CD4-positive, alpha-beta T cell treated with Interleukin-15 for 4 hours (primary cell): ENCODE results near the gene HIRA.
"Not testable (repeated sequence)": the region's sequence is repeated elsewhere in the genome, so short reads cannot be mapped to it uniquely, and the experiment has no call there.

ENCODE experiments used
- DNase-seq: peaks from one replicate; pipeline ENCODE4 v3.0.0-alpha.2; 2020; ENCODE audit warnings: low spot score

Gene HIRA

GRCh38 chr22:19330205-19330604 is 101.3 kb downstream of the HIRA start:
- not testable (repeated sequence) for DNase-seq

- no peak for DNase-seq
Observed at GRCh38 chr22:19329454-19329853, 102.1 kb downstream of the HIRA start.

GRCh38 chr22:19325296-19325948 is 106.1 kb downstream of the HIRA start:
- no peak for DNase-seq

- DNase-seq: not testable (repeated sequence)
Observed at GRCh38 chr22:19323420-19323819, 108.1 kb downstream of the HIRA start.

- no peak for DNase-seq
Observed at GRCh38 chr22:19321757-19322156, 109.8 kb downstream of the HIRA start.

- DNase-seq: not testable (repeated sequence)
Observed at GRCh38 chr22:19320136-19320535, 111.4 kb downstream of the HIRA start.

- DNase-seq: no peak
Observed at GRCh38 chr22:19319281-19319680, 112.3 kb downstream of the HIRA start.

- no peak for DNase-seq
Observed at GRCh38 chr22:19317865-19318264, 113.7 kb downstream of the HIRA start.

GRCh38 chr22:19307872-19308271 is 123.7 kb downstream of the HIRA start:
- no peak for DNase-seq

- DNase-seq: not testable (repeated sequence)
Observed at GRCh38 chr22:19306535-19306934, 125.0 kb downstream of the HIRA start.

- DNase-seq: no peak
Observed at GRCh38 chr22:19304547-19304946, 127.0 kb downstream of the HIRA start.

- no peak for DNase-seq
Observed at GRCh38 chr22:19303785-19304184, 127.7 kb downstream of the HIRA start.

- no peak for DNase-seq
Observed at GRCh38 chr22:19295733-19296132, 135.8 kb downstream of the HIRA start.

- DNase-seq: no peak
Observed at GRCh38 chr22:19292458-19293230, 138.9 kb downstream of the HIRA start.

GRCh38 chr22:19291580-19292457 is 139.7 kb downstream of the HIRA start, which contains the start of gene CLTCL1:
Gene CLTCL1 (minus strand): TSS chr22:19291719. CDS start chr22:19291641, 78 bp downstream.
- DNase-seq: peak; percentile 62

GRCh38 chr22:19291218-19291579 is 140.3 kb downstream of the HIRA start:
- peak; percentile 16 for DNase-seq

- DNase-seq: no peak
Observed at GRCh38 chr22:19290400-19291217, 140.9 kb downstream of the HIRA start.

- DNase-seq: peak; percentile 12
Observed at GRCh38 chr22:19289475-19290161, 141.9 kb downstream of the HIRA start.

GRCh38 chr22:19287889-19288288 is 143.6 kb downstream of the HIRA start:
- no peak for DNase-seq

GRCh38 chr22:19287076-19287707 is 144.3 kb downstream of the HIRA start:
- no peak for DNase-seq

GRCh38 chr22:19285831-19286230 is 145.7 kb downstream of the HIRA start:
- DNase-seq: no peak
